Activated naive CD4-positive, alpha-beta T cell (primary cell): ENCODE data around the gene AP3M1.

Experiments used
- DNase-seq, 4 experiments: peaks; one replicate each; lab custom pipeline; 2025; lab: John Stamatoyannopoulos, UW

Gene AP3M1

DNA sequence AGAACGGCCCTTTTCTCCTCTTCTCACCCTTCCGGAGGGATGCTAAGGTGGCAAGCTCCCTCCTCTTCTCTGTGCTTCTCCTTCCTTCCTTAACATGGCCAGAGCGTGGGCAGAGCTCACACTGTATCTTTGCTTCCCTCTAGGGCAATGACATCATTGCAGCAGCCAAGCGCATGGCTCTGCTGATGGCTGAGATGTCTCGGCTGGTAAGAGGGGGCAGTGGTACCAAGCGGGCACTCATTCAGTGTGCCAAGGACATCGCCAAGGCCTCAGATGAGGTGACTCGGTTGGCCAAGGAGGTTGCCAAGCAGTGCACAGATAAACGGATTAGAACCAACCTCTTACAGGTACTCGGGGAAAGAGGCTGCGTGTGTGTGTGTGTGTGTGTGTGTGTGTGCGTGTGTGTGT lies 36.6 kb downstream of the AP3M1 start:
- DNase-seq, result no peak

DNA sequence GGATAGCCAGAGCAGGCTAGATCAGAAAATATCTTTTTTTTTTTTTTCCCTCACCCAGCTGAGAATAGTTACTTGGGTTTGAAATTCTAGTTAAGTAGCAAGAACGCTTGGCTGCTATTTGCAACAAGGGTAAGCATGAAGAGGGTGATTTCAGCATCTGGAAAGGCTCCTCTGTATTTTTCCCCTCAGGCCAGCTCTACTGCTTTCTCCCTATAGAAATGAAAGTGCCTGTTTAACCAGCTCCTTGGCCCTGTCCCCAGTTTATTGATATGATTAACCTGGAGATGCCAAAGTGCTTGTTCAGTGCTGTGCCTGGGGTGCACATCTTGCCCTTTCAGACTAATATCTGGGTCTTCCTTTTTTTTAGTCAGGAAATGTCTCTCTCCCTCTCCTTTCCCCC lies 37.1 kb downstream of the AP3M1 start:
- DNase-seq, result no peak

- no peak for DNase-seq
Observed at GRCh38 chr10:74111799-74112198, 38.8 kb downstream of the AP3M1 start.

- DNase-seq, result no peak
Observed at GRCh38 chr10:74110120-74110519, 40.5 kb downstream of the AP3M1 start.

DNA sequence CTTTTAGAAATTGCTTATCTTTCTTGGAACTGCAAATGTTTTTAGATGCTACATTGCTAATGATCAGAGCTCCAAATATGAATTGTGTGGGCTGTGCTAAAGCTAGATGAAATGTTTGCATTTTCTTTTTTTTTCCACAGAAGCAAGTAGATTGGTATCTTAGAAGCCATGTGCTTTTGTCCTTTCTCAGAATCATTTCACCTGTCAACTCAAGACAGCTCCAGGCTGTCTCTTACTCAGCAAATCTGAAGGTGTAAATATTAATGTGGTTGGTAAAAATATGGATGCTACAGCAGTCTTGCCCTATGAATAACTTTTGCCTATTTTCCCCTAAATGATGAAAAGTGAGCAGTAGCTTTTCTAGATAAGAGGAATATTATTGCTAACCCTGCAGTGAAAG lies 41.2 kb downstream of the AP3M1 start:
- DNase-seq, result no peak

DNA sequence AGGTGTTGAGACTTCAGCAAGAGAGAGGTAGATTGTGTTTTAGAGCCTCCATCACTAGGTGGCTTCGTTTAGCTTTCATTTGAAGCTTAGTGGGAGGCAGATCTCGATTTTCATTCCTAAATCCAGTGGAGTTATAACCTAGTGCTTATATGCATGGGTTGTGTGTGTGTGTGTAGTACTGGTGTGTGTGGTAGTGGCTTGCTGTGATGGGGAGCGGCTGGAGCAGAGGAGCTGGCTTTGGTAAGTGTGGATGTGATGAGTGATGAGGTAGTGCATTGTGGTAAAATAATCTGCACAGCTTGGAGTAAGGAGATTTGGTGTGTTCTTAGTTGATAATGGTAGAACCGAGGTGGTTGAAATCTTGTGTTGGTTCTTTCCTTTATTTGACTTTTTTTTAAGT lies 43.2 kb downstream of the AP3M1 start:
- DNase-seq, result no peak

DNA sequence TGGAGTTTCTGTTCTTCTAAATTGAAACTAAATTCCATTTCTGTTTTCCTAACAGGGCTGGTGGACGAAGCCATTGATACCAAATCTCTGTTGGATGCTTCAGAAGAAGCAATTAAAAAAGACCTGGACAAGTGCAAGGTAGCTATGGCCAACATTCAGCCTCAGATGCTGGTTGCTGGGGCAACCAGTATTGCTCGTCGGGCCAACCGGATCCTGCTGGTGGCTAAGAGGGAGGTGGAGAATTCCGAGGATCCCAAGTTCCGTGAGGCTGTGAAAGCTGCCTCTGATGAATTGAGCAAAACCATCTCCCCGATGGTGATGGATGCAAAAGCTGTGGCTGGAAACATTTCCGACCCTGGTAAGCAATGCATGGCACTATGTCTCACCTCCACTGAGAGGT lies 45.6 kb downstream of the AP3M1 start:
- DNase-seq, result no peak

DNA sequence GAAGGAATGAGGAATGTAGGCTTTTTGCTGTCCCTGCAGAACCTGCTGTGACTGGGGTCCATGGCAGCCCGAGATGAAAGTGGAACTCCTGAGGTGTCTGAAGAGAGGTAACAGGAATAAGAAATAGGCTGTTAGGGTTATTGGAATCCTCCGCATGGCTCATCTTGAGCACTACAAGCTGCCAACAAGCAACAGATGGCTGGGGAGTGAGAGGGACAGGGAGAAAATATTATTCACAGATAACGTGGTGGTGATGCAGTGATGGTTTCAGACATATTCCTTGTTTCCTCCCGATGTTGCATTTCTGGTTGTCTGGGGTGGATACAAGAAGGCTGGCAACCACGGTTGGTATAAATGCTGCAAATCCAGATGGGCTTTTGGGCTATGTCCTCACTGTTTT lies 46.1 kb downstream of the AP3M1 start:
- DNase-seq, result no peak

DNA sequence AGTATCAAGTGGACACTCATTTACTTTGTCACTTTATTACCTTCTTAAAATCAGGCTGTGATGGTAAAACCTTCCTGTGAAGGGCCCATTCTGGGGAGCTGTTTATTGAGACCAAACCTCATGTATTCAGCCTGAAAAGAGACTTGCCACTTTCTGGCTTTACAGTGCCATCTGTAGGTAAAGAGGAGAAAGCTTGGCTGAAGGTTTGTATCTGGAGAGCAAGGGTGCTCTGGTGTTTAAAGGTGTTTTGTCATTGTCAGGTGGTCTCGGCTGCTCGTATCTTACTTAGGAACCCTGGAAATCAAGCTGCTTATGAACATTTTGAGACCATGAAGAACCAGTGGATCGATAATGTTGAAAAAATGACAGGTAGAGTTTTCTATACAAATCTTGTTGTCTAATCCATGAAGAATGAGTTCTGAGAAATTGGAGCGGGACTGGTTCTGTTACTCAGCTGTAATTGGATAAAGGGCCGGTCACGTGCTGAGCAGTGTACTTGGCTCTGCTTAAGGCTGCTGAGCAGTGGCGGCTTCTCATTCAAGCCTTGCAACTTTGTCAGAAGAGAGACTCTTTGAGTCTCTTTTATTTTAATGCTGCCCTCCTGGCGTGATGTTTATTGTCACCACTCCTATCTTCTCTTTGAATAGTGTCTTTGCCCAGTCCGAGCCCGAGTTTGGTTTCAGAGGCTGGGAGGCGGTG lies 46.9 kb downstream of the AP3M1 start:
- no peak for DNase-seq

DNA sequence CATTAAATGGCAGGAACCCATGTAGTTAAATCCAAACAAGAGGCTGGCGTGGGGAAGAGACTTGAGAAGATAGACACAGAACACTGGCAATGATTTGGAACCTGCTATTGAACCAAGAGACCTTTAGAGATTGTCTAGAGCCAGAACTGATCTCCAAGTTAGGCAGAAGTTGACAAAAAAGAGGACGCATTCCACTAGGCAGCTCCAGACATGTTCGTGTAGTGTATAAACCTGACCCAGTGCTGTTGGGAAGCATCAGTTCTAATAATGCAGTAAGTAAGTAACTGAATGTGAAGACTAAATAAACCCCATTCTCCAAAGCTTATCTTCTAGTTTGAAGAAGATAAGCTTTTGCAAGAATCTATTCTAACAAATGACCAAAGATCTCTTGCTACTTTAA lies 50.8 kb downstream of the AP3M1 start:
- no peak for DNase-seq

GRCh38 chr10:74099420-74099819 lies 51.2 kb downstream of the AP3M1 start:
- no peak for DNase-seq

DNA sequence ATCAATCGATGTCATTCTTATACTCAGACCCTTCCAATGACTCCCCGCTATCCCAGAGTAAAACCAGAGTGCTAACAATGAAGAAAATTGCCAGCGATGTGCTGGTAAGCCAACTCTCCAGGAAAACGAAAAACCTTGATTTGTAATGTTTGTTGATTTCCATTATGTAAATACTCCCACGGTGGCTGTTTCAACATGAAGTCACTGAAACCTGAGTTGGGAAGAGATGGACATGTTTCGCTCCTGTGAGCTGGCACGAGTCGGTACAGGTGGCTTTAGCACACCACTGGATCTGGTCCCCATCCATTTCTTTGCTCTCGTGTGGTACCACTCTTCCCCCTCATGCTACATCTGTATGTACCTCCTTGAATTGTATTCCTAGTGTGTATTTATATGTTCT lies 52.9 kb downstream of the AP3M1 start:
- DNase-seq, result no peak

DNA sequence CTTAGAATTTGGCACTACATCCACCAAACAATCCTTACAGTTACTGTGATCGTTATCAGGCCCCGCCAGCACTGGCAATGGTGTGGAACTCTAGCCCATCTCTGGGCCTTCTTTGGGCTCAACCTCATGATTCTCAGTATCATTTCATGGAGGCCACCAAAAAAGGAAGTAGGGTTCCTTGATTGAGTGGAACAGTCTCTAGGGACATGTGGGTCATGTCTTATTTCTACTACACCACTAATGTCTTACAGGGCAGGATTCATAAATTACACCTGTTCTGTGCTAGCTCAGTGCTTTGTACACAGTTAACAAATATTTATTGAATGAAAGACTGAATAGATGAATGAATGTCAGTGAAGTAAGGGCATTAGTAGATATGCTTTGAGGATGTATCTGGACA lies 53.9 kb downstream of the AP3M1 start:
- DNase-seq, result no peak

DNA sequence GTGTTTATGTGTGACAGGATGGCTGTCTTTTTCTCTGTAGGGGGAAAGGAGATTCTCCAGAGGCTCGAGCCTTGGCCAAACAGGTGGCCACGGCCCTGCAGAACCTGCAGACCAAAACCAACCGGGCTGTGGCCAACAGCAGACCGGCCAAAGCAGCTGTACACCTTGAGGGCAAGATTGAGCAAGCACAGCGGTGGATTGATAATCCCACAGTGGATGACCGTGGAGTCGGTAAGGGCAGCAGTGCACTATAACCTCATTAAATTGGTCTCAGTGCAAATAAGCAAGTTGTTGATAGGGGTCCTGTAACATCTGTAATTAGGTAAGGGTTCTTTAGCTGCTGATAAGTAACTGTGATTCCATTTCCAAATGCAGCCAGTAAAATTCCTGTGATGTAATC lies 56.4 kb downstream of the AP3M1 start:
- no peak for DNase-seq

- no peak for DNase-seq
Observed at GRCh38 chr10:74093530-74094164, 57.0 kb downstream of the AP3M1 start.

GRCh38 chr10:74092372-74092771 lies 58.3 kb downstream of the AP3M1 start:
- DNase-seq, result no peak

DNA sequence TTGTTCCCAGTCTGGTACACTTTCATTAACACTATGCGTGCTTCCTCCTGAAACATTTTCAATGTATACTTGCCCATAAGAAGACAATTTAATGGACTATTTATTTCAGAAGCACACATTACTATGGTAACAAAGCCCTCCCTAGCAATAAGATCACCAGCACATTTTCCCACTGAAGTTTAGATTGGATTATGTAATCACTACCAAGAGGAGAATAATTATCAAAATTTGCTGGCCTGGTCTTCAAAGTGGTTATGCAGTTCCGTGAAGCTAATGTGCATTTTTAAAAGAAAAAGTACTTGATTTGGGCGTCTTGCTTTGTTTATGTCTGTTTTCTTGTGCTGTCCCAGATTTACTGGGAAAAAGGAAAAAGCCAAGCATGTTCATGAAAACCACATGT lies 61.9 kb downstream of the AP3M1 start:
- no peak for DNase-seq

DNA sequence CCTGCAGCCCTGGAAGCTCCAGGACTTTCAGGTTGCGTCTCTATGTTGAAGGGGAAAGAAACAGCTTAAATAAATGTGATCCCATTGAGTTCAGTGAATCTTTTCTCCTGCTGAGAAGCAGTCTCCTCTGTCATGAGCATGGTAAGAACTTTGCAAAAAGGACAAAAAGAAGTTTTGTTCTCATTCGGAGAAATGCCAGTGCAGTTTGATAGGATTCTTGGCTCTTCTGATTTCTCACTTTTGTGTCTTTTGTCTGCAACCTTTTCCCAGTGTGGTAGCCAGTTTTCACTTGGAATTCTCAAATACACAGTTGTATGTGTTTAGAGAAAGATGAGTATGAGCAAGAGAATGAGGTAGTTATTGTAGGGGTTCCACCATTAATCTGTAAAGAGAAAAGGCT lies 64.3 kb downstream of the AP3M1 start:
- no peak for DNase-seq

GRCh38 chr10:74084955-74085354 lies 65.7 kb downstream of the AP3M1 start:
- DNase-seq, result no peak

DNA sequence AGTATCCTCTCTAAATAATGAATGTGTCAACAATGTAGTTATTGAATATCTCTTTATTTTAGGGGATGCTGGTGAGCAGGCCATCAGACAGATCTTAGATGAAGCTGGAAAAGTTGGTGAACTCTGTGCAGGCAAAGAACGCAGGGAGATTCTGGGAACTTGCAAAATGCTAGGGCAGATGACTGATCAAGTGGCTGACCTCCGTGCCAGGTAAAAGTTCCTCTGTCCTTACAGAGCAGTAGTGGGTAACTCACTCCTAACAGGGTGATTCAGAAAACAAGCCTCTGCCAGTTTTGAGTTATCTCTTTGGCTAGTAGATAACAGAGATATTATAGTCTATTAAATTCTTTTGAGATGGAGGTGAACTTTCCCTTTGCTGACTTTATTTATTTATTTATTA lies 67.3 kb downstream of the AP3M1 start:
- DNase-seq, result no peak

GRCh38 chr10:74081941-74082718 lies 68.5 kb downstream of the AP3M1 start:
- DNase-seq, result no peak

DNA sequence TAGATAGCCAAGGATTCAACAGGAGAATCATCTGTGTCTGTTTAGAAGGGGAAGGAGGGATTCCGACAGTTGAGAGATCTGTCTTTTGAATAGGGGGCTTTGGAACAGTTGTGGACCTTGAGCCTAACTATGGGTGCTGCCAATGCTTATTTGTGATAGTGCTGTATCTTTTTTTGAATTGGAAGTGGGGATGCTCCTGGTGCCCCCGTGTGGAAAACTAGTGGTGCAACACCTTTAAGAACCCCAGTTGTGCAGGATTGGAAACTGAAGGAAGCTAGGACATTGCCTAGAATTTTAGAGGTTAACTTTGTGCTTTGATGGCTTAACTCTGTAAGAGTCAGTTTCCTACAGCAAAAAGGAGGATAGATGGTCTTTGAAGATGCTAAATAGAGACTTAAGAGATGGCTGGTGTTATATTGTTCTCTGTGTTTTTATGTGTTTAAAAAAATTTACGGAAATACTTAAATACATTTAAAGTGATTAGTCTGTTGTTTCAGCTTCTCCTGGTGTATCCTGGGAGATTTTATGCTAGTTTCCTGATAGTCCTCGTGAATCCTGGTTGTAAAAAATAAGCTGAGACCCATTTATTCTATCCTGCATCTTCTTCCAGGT lies 69.3 kb downstream of the AP3M1 start:
- no peak for DNase-seq
